HepG2 (cell line): ENCODE measurements around the gene DNAJA2. TPM values are rescaled to one million over a fixed set of nuclear protein-coding genes. Genes with fewer than 3 reads are reported as not detected.

ENCODE experiments used
- ELF1 ChIP-seq: sonication (generic); formaldehyde crosslinking; IDR thresholded peaks from 2 replicates; pipeline ENCODE4 v1.4.0; 2020; ENCODE audit warnings: missing genetic modification reagents
- EP300 ChIP-seq, 3 experiments: sonication (generic) in 1 of 3; formaldehyde crosslinking in 1 of 3; IDR thresholded peaks; 2 replicates each; pipeline versions ENCODE4 v1.5.1 to v1.6.1; 2011 to 2020; ENCODE audit warnings: low read depth in 2 of 3, low read length in 2 of 3, borderline replicate concordance in 1 of 3, improper control_type of control experiment in 1 of 3, mild to moderate bottlenecking in 1 of 3, missing genetic modification reagents in 1 of 3, moderate library complexity in 1 of 3
- HNRNPL ChIP-seq: fragments of 200-400 bp; formaldehyde crosslinking; IDR thresholded peaks from 2 replicates; pipeline ENCODE4 v1.6.1; 2017; ENCODE audit warnings: mild to moderate bottlenecking, low read depth, low read length
- KMT2A ChIP-seq: sonication (generic); formaldehyde crosslinking; IDR thresholded peaks from 2 replicates; pipeline ENCODE4 v1.4.0; 2020; ENCODE audit warnings: missing genetic modification reagents
- NFKB2 ChIP-seq: sonication (generic); formaldehyde crosslinking; IDR thresholded peaks from 2 replicates; pipeline ENCODE4 v1.4.0; 2020; ENCODE audit warnings: missing genetic modification reagents, borderline replicate concordance
- NKX3-1 ChIP-seq: sonication (generic); formaldehyde crosslinking; IDR thresholded peaks from 2 replicates; pipeline ENCODE4 v1.5.0; 2020; ENCODE audit warnings: missing genetic modification reagents
- RBM39 ChIP-seq: fragments of 200-400 bp; formaldehyde crosslinking; IDR thresholded peaks from one replicate; pipeline ENCODE4 v1.6.1; 2018; ENCODE audit warnings: antibody characterized with exemption, mild to moderate bottlenecking, low read depth, low read length; ENCODE audit not compliant: poor library complexity, severe bottlenecking
- SIN3A ChIP-seq: IDR thresholded peaks from 2 replicates; pipeline ENCODE4 v1.6.1; 2011; ENCODE audit warnings: low read depth, mild to moderate bottlenecking, control low read depth, low read length, borderline replicate concordance
- TOPORS ChIP-seq: sonication (generic); formaldehyde crosslinking; IDR thresholded peaks from 2 replicates; pipeline ENCODE4 v1.8.0; 2023; ENCODE audit warnings: mild to moderate bottlenecking, missing genetic modification reagents
- ZFP90 ChIP-seq: sonication (generic); formaldehyde crosslinking; IDR thresholded peaks from 2 replicates; pipeline ENCODE4 v1.8.0; 2022; ENCODE audit warnings: missing genetic modification reagents, mild to moderate bottlenecking, inconsistent platforms, borderline replicate concordance
- ZMYM3 ChIP-seq: sonication (generic); formaldehyde crosslinking; IDR thresholded peaks from 2 replicates; pipeline ENCODE4 v1.5.1; 2020; ENCODE audit warnings: mild to moderate bottlenecking, missing genetic modification reagents
- ZNF17 ChIP-seq: sonication (generic); formaldehyde crosslinking; IDR thresholded peaks from 2 replicates; pipeline ENCODE4 v1.5.0; 2020; ENCODE audit warnings: mild to moderate bottlenecking, missing genetic modification reagents
- ZNF556 ChIP-seq: sonication (generic); formaldehyde crosslinking; IDR thresholded peaks from 2 replicates; pipeline ENCODE4 v1.4.0; 2020; ENCODE audit warnings: mild to moderate bottlenecking, missing genetic modification reagents, borderline replicate concordance
- ZNF563 ChIP-seq: sonication (generic); formaldehyde crosslinking; IDR thresholded peaks from 2 replicates; pipeline ENCODE4 v1.8.0; 2022; ENCODE audit warnings: mild to moderate bottlenecking, moderate library complexity, missing genetic modification reagents
- polyA plus RNA-seq, 8 experiments: library from polyadenylated mRNA; depleted of rRNA in 3 of 8; stranded (reverse) in 7 of 8; unstranded in 1 of 8; fragments of >200 nt; fragmentation: Illumina TruSeq in 4 of 8; extraction: Trizol in 4 of 8; gene quantifications; 2 replicates each; pipeline versions ENCODE4 v1.2.1 to v1.2.3, GENCODE V29; 2011 to 2016; ENCODE audit warnings: low read depth in 4 of 8, missing spikeins in 1 of 8, mixed read lengths in 1 of 8; ENCODE audit not compliant: insufficient read depth in 1 of 8
- total RNA-seq, 5 experiments: library from RNA; depleted of rRNA; stranded (reverse); fragments of >200 nt; fragmentation: Illumina TruSeq; extraction: Trizol; gene quantifications; 2 replicates each; pipeline ENCODE4 v1.2.3, GENCODE V29; 2016; ENCODE audit warnings: low read depth in 1 of 5
- TF ChIP-seq, protein P1 (sequence below): sonication (generic); formaldehyde crosslinking; IDR thresholded peaks from 2 replicates; pipeline ENCODE4 v1.4.0; 2020; ENCODE audit warnings: missing genetic modification reagents
- TF ChIP-seq, protein P2 (sequence below): sonication (generic); formaldehyde crosslinking; IDR thresholded peaks from 2 replicates; pipeline ENCODE4 v1.4.0; 2020; ENCODE audit warnings: mild to moderate bottlenecking, missing genetic modification reagents
- TF ChIP-seq, protein P3 (sequence below), 2 experiments: fragments of 450-650 bp in 1 of 2; sonication (generic) in 1 of 2; formaldehyde crosslinking; IDR thresholded peaks; 2 replicates each; pipeline versions ENCODE4 v1.5.0 to v1.8.0; 2020 to 2022; ENCODE audit warnings: mild to moderate bottlenecking in 1 of 2, missing genetic modification reagents in 1 of 2

DNAJA2 gene
- total and polyA plus RNA-seq, 2 of the 13 experiments (the other 11 are each of a cell fraction or from before 2014, with no cell fraction given) = 25.4 to 176 TPM

DNA sequence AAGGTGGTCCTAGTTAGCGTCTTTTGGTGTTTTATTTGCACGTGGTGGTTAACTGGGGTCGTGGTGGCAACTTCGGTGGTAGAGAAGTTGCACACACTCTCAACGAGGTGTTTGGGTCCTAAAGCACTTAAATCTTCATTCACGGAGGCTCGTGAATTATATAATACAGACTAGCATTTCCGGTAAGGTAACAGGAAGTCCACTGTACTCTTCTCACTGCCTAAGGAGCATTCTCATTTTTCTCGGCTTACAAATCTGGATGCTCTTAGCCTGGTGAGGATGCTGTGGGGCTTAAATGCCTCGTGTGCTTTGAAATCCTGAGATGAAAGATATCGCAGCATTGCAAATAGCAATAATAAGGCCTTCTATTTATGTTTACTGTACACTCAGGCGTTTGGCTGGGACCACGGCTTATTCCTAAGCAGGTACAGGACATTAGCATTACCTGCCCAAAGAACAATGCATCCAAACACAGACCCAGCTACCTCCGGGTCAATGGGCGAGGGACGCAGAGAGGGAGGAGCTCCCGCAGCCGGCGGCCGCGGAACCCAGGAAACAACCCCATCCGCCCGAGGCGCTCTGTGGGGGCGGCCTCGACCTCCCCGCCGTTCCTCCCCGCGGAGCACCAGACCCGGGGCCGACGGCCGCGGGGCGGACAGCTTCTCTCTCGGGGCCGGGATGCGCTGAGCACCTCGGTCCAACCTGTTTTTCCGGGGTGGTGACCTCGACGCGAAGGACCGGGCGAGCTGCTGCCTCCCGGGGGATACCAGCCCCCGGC is 856 bp downstream of the DNAJA2 start (continued):
- TF ChIP-seq, protein P1, sequence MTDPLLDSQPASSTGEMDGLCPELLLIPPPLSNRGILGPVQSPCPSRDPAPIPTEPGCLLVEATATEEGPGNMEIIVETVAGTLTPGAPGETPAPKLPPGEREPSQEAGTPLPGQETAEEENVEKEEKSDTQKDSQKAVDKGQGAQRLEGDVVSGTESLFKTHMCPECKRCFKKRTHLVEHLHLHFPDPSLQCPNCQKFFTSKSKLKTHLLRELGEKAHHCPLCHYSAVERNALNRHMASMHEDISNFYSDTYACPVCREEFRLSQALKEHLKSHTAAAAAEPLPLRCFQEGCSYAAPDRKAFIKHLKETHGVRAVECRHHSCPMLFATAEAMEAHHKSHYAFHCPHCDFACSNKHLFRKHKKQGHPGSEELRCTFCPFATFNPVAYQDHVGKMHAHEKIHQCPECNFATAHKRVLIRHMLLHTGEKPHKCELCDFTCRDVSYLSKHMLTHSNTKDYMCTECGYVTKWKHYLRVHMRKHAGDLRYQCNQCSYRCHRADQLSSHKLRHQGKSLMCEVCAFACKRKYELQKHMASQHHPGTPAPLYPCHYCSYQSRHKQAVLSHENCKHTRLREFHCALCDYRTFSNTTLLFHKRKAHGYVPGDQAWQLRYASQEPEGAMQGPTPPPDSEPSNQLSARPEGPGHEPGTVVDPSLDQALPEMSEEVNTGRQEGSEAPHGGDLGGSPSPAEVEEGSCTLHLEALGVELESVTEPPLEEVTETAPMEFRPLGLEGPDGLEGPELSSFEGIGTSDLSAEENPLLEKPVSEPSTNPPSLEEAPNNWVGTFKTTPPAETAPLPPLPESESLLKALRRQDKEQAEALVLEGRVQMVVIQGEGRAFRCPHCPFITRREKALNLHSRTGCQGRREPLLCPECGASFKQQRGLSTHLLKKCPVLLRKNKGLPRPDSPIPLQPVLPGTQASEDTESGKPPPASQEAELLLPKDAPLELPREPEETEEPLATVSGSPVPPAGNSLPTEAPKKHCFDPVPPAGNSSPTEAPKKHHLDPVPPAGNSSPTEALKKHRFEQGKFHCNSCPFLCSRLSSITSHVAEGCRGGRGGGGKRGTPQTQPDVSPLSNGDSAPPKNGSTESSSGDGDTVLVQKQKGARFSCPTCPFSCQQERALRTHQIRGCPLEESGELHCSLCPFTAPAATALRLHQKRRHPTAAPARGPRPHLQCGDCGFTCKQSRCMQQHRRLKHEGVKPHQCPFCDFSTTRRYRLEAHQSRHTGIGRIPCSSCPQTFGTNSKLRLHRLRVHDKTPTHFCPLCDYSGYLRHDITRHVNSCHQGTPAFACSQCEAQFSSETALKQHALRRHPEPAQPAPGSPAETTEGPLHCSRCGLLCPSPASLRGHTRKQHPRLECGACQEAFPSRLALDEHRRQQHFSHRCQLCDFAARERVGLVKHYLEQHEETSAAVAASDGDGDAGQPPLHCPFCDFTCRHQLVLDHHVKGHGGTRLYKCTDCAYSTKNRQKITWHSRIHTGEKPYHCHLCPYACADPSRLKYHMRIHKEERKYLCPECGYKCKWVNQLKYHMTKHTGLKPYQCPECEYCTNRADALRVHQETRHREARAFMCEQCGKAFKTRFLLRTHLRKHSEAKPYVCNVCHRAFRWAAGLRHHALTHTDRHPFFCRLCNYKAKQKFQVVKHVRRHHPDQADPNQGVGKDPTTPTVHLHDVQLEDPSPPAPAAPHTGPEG (CRISPR knock-in tag) = 0 out of 2 replicates have a peak, but pooled peaks have one; percentile 20
- 0 out of 2 replicates have a peak, but pooled peaks have one; percentile 6 for TF ChIP-seq ZNF563
- TF ChIP-seq KMT2A (CRISPR knock-in tag) = peak; percentile 27; the same call in 1 of the 2 replicates
- no peak; a peak in 1 of 4 replicates for TF ChIP-seq EP300 (IDR thresholded peaks at IDR 0.05; ENCODE audit: low read depth in 2 of 2, low read length in 2 of 2)
- TF ChIP-seq EP300 (CRISPR knock-in tag; IDR thresholded peaks at IDR 0.05; ENCODE audit: borderline replicate concordance) = no peak
- no peak for TF ChIP-seq TOPORS
- TF ChIP-seq ZMYM3 = no peak
- TF ChIP-seq ZNF17 (CRISPR knock-in tag) = no peak
- 0 out of 2 replicates have a peak, but pooled peaks have one; percentile 62 for TF ChIP-seq ZNF556
- TF ChIP-seq, protein P2, sequence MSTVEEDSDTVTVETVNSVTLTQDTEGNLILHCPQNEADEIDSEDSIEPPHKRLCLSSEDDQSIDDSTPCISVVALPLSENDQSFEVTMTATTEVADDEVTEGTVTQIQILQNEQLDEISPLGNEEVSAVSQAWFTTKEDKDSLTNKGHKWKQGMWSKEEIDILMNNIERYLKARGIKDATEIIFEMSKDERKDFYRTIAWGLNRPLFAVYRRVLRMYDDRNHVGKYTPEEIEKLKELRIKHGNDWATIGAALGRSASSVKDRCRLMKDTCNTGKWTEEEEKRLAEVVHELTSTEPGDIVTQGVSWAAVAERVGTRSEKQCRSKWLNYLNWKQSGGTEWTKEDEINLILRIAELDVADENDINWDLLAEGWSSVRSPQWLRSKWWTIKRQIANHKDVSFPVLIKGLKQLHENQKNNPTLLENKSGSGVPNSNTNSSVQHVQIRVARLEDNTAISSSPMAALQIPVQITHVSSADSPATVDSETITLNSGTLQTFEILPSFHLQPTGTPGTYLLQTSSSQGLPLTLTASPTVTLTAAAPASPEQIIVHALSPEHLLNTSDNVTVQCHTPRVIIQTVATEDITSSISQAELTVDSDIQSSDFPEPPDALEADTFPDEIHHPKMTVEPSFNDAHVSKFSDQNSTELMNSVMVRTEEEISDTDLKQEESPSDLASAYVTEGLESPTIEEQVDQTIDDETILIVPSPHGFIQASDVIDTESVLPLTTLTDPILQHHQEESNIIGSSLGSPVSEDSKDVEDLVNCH = 0 out of 2 replicates have a peak, but pooled peaks have one; percentile 40
- peak; percentile 15 for TF ChIP-seq RBM39
- TF ChIP-seq HNRNPL = 0 out of 2 replicates have a peak, but pooled peaks have one; percentile 7
- TF ChIP-seq NFKB2 (CRISPR knock-in tag) = peak; percentile 19; the same call in 1 of the 2 replicates
- 0 out of 2 replicates have a peak, but pooled peaks have one; percentile 64 for TF ChIP-seq ZFP90 (CRISPR knock-in tag)
- 0 out of 2 replicates have a peak, but pooled peaks have one; percentile 0 for TF ChIP-seq ELF1 (CRISPR knock-in tag)
- TF ChIP-seq, protein P3, sequence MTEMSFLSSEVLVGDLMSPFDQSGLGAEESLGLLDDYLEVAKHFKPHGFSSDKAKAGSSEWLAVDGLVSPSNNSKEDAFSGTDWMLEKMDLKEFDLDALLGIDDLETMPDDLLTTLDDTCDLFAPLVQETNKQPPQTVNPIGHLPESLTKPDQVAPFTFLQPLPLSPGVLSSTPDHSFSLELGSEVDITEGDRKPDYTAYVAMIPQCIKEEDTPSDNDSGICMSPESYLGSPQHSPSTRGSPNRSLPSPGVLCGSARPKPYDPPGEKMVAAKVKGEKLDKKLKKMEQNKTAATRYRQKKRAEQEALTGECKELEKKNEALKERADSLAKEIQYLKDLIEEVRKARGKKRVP (CRISPR knock-in tag; IDR thresholded peaks at IDR 0.05) = 0 out of 4 replicates have a peak, but pooled peaks of 1 of the 2 experiments have one; percentile 29
- TF ChIP-seq SIN3A = peak; percentile 35; the same call in 1 of the 2 replicates
- peak; percentile 21 for TF ChIP-seq NKX3-1 (CRISPR knock-in tag)
